HS-27A (cell line): Measurements from ENCODE around the gene HSF5.

Source experiments
- DNase-seq: peaks from one replicate; pipeline ENCODE4 v3.0.0-alpha.2; 2012; ENCODE audit warnings: low read depth, missing footprints

The HSF5 gene, protein sequence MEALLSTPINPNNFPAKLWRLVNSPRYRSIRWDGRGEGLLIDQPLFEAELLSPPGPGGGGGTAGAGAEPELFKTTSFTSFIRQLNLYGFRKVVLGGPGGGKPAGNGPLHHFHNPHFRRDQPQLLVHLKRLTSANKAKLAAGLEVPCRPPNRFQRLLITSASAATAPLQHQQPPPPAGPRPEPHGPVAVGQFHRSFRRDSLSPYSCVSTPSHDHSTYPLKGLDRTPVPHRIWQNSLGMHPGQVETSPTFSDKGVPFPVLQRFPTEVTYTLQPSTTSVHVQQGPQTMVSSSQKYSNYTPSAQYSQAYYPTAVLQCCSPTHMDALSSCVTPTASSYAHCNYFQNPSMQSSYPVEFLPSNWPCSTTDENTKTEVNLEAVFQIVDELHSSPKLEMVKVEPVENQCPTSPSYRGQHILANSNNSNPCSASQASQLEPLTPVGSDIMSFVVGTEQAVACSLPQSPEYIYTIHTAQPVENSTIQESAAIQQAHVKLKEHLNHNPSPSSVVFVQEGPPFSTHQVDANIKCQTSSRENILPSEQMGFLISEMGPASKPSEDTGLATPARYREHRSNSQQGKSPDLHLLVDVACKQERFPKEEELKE

DNA sequence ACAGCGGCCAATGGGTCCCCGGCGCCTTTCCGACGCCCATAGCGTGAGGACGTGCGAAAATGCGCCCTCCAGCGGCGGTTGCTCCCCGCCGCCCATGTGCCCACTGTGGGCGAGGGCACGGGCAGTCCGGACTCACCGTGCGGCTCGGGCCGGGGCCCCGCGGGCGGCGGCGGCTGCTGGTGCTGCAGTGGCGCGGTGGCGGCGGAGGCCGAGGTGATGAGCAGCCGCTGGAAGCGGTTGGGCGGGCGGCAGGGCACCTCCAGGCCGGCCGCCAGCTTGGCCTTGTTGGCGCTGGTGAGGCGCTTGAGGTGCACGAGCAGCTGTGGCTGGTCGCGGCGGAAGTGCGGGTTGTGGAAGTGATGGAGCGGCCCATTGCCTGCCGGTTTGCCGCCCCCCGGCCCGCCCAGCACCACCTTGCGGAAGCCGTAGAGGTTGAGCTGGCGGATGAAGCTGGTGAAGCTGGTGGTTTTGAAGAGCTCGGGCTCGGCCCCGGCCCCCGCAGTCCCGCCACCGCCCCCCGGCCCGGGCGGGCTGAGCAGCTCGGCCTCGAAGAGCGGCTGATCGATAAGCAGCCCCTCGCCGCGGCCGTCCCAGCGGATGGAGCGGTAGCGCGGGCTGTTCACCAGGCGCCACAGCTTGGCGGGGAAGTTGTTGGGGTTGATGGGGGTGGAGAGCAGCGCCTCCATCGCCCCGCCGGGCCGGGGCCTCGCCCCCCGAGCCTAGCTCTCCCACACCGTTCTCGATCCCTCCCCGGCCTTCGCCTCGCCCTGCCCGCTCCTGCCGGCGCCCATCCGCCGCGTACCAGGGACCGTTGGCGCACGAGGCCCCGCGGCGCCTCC, at the start of gene HSF5:
TSS of gene HSF5 (minus strand) at position 820 of the 839 bp plus-strand sequence. CDS start at position 686, 134 bp downstream.
- DNase-seq, result no peak

DNA sequence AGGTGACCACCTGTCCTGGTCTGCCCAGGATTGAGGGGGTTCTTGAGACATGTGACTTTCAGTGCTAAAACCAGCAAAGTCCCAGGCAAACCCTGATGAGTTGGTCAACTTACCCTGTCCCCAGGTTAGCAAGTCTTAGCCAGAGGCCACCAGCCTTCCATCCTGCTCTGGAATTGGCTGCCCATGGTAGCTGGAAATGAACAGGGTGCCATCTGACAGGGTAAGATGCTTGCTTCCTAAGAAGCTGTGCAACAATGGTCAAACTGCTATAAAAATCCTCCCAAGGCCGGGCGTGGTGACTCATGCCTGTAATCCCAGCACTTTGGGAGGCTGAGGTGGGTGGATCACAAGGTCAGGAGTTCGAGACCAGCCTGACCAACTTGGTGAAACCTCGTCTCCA, 49.1 kb upstream of the HSF5 start:
- DNase-seq, result no peak

DNA sequence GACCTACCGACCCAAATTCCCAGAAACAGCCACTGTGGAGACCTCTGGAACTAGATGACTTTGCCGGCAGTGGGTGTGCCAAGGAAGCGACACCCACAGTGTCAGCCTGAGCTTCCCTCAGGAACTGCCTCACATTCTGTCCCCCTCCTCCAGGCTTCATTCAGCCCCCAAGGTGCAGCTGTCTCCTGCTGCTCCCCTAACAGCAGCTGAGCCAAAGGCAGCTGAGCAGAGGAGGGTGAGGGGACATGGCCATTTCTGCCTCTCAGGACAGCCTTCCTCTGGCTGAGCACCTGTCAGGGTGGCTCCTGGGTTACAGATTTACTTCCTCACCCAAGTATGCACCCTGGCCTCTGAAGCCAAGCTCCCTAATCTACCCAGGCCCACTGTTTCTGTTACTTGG, 48.3 kb upstream of the HSF5 start:
- DNase-seq, result no peak

DNA sequence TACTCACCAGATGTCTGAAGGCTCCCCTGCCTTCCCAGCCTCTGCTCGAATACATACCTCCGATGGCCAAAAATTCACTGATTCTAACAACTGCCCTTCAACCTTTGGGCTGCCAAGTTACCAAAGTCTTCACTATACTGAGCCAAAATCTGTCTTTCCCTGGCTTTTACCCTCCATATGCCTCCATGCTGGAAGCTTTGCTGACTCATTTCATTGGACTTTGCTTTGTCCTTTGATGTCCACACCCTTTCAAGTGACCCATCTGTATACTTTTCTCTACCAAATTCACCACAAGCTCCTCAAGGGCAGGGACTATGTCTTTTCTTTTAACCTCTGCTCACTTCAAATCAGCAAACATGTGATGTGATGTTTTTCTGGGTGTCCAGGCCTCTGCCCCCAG, 47.2 kb upstream of the HSF5 start:
- peak; percentile 57 for DNase-seq

DNA sequence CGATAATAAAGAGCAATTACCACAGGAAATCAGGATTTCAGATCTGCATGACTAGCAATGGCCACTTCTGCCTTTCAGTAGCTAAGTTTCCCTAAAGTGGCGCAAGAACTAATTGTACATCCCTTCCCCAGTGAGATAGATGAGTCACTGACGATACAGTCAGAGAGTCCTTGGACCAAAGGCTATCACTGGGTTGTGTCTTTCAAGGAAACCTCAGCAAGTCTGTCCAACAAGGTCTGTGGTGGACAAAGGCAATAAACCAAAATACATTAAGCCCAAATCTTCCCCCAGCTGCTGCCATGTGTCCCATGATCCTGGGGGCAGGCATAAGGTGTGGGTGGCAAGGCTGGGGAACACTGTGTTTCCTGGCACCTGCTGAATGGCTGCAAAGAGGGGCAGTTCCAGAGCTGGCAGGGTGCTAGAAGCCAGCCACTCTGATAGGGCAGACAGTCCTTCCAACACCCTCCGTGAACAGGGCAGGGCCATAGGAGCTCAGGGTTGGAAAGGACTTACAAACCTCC, 46.8 kb upstream of the HSF5 start:
- DNase-seq, result peak; percentile 11

DNA sequence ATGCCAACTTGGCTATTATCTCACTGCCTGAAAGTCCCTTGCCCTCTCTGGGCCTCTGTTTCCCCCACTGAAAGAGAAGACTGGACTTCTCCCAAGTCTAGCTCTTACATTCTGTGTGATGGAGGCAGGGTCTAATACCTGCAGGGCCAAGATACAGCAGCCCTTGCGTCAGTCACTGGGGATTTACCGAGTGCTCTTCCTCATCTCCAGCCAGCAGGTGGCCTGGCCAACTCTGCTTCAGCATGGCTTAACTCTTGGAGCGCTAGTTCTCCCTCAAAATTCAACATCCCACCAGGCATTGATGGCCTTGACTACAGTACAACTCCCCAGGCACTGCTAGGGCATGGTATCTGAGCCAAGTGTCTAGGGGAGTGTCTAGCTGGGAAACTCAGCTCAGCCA, 46.1 kb upstream of the HSF5 start:
- DNase-seq, result no peak

DNA sequence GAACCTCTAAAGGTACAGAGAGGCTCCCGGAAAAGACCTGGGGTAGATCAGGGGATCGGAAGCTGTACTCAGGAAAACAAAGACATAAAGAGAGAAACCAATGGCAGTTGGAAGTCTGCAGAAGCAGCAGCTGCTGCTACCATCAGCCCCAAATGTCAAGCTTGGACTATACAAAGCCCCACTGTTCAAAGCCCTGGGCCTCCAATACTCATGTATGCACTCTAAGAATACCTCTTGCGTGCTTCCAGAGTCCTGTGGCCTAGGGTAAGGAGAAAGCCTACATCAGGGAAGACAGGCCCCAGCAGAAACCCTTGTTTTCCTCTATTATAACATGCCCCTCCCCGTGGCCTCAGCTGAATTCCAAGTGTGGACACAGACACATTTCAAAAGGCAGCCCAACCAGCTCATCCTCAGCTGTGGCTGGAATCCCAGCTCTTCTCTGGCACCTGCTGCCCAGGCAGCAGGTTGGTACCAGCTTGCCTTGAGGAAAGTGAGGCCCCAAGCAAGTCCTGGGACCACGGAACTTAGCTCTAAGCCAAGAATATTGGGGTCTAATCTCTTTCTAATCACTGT, 45.5 kb upstream of the HSF5 start:
- no peak for DNase-seq

DNA sequence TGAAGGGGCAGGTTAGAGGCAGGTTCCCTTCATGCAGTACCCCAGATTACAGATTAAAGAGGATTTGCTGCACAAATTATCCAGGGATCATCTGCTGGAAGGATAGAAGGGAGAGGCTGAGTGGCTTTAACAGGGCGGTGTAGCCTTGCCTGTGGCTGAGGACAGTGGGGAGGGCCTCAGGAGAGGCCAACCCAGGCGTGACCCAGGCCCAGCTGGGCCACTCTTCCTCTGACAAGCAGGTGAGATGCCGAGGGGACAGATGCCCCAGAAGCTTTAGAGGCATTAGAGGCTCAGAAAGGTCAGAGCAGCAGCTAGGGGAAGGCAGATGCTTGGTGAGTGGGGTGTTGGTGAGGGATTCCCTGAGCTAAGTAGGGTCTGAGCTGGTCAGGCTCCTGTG, 44.3 kb upstream of the HSF5 start:
- no peak for DNase-seq

DNA sequence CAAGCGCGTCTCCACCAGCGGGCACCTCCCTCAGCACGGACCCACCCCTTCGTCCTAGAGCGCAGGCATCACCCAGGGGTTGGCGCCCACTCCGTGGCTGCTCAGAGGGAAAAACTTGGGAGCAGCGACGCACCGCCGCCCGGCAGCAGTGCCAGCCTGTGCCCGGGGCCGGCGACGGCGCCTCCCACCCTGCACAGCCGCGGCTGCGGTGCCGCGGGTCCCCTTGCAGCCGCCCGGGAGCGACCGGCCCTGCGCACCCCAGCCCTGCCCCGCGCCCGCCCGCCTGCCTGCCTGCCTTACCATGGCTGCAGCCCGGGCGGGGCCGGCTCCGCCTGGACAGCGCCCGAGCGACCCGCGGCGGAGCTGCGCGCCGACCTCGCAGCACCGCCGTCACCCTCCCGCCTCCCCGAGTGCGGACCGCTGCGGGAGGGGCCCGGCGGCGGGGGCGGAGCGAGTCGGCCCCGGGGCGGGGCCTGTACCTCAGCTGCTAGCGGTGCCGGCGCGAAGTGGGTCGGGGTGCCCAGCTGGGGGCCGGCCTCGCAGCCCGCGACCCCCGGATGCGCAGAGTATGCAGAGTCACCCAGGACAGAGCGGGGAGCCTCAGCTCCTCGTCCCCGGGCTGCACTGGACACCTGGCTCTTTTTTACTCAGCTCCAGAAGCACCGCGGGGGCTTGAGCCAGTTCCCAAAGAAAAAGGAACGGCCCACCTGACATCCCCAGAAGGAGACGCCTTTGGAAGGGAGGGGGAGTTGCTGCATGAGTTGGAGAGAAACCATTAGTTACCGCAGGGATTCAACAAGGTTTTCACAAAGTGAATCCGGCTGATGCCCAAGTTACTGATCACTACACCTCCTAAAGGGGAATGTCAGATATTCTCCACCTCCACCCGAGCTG, 43.7 kb upstream of the HSF5 start:
- no peak for DNase-seq

DNA sequence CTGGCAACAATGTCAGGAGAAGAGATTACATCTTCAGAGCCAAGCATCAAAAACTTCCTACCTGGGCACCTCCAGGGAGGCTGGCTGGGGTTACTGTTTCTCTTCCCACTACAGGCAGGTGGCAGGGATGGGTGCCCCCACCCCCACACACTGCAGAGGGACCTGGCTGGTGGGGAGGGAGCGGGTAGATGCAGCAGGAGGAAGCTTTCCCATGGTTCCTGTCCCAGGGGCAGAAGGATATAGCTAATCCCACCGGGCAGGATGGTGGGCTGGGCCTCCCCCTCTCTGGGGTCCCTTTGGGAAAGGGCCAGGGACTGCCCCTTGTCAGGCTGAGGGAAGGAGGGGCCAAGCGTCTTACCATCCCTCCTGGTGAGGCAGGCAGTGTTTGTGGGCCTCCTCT, 42.9 kb upstream of the HSF5 start:
- no peak for DNase-seq

DNA sequence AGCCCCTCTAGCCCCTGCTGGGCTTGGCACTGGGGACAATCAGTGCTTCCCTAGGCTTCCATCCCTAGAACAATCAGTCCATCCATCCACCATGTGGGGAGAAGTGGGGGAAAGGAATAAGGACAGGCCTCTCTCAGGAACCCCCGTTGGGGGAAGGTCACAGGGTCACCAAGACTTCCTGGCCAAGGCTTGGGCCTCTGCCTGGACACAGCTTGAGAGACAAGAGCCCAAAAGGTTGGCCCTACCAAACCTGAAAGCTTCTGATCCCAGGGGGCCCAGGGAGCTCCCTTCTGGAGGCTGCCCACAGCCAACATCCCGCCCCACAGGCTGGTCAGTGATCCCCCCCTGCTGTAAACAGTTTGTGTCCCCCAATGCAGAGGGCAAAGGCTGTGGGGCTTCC, 42.4 kb upstream of the HSF5 start:
- DNase-seq, result no peak

DNA sequence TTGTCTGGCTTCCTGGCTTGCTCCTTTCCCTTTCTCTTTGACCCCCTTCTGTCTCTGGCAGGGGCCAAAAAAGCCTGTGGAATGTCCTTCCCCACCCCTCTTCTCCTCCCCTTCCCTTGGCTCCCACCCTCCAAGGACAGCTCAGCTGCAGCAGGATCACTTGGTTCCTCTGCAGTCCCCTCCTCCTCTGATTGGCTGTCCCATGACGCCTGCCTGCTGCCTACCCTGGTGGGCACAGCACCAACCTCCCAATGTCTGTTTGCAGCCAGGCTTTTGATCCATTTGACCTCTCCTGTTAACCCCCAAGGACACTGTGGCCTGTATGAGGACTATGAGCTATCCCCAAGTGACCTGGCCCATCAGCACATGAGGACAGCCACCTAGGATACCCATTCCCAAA, 41.1 kb upstream of the HSF5 start:
- no peak for DNase-seq

DNA sequence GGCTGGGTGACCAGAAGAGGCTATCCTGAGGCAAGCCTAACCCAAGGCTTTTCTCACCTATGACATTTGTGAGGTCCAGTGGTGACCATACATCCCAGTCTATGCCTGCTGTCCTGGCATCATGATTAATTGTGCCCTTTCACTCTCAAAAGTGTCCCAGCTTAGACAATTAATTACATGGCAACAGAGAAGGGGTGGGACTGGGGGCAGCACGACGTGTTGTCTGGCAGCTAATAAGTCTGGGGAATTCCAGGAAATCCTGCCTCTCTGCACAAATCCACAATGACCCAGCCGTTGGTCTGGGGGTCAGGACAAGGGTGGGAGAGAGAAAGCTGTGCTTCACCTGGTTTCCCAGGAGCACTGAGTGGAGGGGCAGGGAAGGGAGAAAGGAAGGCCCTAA, 40.2 kb upstream of the HSF5 start:
- no peak for DNase-seq

DNA sequence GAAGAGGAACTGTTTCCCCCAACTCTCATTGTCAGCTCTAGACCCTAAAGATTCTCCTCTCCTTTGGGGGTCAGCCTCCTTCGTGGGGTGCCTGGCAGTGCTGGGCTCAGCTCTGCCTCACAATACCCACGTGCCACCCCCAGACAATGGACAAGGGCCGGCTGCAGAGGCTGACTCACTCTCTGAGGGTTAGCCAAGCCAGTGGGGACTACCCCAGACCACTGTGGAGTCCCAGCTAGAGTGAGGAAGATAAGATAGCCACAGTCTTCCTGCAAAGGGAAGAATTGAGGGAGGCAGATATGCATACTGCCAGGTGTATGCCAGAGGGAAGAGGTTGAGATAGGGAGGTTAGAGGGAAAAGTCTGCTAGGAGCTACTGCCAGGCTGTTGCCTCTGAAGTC, 39.7 kb upstream of the HSF5 start:
- no peak for DNase-seq

DNA sequence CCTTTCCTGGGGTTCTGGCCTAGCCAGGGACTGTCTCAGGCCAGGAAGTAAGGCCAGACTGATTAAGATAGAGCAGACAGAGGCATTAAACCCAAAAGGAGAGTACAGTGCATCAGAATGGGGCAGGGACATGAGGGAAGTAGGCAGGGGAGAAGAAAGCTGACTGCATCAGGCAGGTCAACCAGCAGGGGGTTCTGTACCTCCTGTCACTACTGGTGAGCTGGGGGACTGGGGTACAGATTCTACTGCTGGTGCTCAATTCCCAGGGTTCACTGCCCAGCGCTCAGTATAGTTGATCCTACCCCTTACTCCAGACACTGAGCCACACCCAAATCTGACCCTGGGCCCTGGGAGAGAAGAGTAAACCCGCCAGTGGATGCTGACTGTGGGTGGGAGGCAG, 39.1 kb upstream of the HSF5 start:
- DNase-seq, result no peak

DNA sequence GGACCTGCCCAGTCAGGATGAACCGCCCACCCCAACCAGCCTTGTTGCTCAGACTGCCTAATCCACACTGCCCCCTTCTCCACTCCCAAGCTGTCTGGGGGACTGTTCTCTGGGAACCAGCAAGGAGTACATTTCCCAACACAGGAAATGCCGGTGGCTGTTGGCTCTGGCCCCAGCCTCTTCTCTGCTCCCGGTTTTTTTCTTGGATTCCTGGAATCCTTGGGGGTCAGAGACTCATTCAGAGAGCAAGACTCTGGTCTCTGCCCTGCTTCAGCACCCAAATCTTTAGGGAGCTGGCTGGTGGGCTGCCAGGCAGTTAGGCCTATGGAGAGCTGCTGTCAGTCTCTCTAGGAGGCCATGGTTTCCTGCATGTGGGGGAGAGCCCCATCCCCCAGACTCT, 37.0 kb upstream of the HSF5 start:
- peak; percentile 55 for DNase-seq

DNA sequence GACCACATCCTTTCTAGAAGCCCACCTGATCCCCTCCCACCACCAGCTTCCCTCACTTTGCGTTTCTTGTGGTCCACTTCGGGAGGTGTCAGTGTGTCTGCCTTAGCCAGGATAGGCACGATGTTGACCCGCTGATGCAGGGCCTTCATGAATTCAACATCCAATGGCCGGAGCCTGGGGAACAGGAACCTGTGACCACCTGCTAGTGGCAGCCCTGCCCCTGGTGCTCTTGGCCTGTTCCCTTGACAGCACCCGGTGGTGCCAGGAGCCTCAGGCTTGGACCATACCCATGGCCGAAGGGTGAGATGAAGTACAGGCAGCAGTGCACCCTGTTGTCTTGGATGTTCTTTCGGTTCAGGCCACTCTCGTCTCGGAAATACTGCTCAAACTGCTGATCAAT, 33.5 kb upstream of the HSF5 start:
- DNase-seq, result no peak

DNA sequence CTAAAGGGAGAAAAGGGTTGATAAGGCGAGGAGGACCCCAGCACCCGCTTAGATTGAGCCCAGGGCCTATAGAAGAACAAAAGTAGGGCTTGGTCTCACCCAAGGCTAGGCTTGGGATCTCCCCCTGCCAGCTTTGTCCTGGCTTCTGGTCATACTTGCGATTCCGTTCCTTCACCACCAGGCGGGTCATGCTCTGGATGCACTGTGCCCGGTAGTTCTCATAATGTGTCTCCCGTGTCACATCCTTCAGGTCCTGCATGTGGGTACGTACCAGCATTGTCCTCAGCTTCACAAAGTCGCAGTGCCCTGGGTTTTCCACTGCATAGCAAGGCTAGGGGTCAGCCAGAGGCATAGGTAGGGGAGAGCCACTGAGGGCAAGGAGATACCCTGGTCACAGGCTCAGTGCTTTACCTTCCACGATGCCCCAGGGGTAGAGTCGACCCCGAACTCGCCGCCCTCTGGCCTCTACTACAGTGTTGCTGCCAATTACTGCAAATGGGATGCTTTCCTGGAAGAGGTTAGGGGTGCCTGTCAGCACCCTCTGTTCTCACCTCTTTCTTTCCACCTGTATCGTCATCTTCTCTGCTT, 32.7 kb upstream of the HSF5 start:
- no peak for DNase-seq

DNA sequence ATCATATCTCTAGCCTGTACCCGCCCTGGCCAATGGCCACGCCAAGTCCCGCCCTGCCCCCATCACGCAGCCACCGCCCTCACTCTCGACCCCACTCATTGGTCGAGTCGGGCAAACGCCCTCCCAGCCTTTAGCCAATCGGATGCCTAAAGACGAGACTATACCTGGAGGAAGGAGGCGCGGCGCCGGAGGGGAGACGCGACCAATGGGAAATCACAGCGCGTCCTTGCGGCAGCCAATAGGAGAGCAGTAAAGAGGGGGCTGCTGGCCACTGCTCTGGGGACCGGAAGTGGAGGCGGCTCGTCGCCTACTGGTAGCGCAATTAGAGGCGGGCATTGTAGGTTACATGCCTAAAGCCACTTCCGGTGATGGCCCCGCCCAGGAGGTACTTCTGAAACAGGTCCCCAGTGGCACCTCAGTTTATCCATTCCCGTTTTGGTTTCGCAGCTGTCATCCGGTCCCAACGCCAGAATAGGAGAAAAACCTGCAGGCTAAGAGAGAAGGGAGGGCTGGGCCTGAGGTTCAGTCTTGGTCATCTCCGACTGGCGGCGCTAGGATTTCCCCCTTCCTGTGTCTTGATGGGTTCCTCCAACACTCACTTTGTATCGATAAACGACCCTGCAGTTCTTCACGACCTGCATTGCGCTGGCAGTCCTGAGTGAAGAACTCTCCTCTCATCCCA, 29.9 kb upstream of the HSF5 start:
- DNase-seq, result peak; percentile 98

DNA sequence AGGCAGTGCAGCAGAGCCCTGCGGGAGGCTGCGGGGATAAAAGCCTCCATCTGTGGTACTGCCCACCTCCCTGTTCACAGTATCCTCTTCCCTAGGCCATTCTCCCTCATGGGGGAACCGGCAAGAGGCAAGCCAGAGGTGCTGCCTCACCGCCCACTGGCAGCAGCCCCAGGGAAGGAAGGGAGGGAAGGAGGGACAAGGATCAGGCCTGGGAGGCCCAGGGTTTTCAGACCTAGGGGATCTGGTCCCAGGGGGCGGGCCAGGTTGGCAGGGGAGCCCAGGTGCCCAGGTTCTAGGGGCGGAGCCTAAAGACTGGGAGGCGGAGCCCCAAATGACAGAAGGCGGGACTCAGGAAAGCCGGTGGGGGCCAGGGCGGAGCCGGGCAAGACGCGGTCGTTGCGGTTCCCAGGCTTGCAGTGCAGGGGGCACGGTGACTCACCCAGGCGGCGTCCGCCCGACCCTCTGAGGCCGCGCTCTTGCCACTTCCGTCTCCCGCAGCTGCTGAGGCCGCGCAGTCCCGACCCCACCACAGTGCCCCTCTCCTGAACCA, 29.2 kb upstream of the HSF5 start:
- DNase-seq, result no peak
